MCF 10A (cell line): ENCODE measurements around the gene KIF27. TPM values are rescaled to one million over a fixed set of nuclear protein-coding genes. Genes with fewer than 3 reads are reported as not detected.

Experiments used
- BruUV-seq: library from RNA; stranded (reverse); fragments of 400-500 nt; replicated peaks from 2 replicates; lab custom pipeline; 2021; lab: Mats Ljungman, UMichigan
- CTCF ChIA-PET: fragments of 300-600 bp; sonication (Branson Sonifier 250); formaldehyde crosslinking; extraction: SDS; loops from one replicate; lab custom pipeline; 2021; ENCODE audit warnings: antibody characterized with exemption, inconsistent platforms; lab: Yijun Ruan, JAX
- POLR2A ChIA-PET: fragments of 300-600, 350-650 bp; sonication (Branson Sonifier 250); formaldehyde crosslinking; extraction: SDS; loops from one replicate; lab custom pipeline; 2020; ENCODE audit warnings: antibody characterized with exemption, inconsistent platforms; lab: Yijun Ruan, JAX
- DNase-seq: peaks from one replicate; pipeline ENCODE4 v3.0.0-alpha.2; 2018; ENCODE audit not compliant: unreplicated experiment
- H3K27ac Mint-ChIP-seq: one replicate; pipeline ENCODE4 v1.8.0; 2022; ENCODE audit warnings: mild to moderate bottlenecking, low read depth, mixed read lengths; ENCODE audit not compliant: unreplicated experiment
- H3K27me3 Mint-ChIP-seq: one replicate; pipeline ENCODE4 v1.8.0; 2022; ENCODE audit warnings: mixed read lengths; ENCODE audit not compliant: insufficient read depth, unreplicated experiment
- H3K36me3 Mint-ChIP-seq: one replicate; pipeline ENCODE4 v1.8.0; 2022; ENCODE audit warnings: mild to moderate bottlenecking, moderate library complexity, mixed read lengths; ENCODE audit not compliant: insufficient read depth, unreplicated experiment
- H3K4me1 Mint-ChIP-seq: one replicate; pipeline ENCODE4 v1.8.0; 2022; ENCODE audit warnings: mixed read lengths; ENCODE audit not compliant: insufficient read depth, unreplicated experiment
- H3K4me3 Mint-ChIP-seq: one replicate; pipeline ENCODE4 v1.8.0; 2022; ENCODE audit warnings: mild to moderate bottlenecking, moderate library complexity, mixed read lengths; ENCODE audit not compliant: unreplicated experiment
- H3K9me3 Mint-ChIP-seq: one replicate; pipeline ENCODE4 v1.8.0; 2022; ENCODE audit warnings: mixed read lengths; ENCODE audit not compliant: unreplicated experiment
- CTCF ChIP-seq: fragments of 200-600 bp; IDR thresholded peaks from one replicate; pipeline ENCODE4 v1.8.0; 2022; ENCODE audit warnings: antibody characterized with exemption, mild to moderate bottlenecking; ENCODE audit not compliant: unreplicated experiment
- intact Hi-C: fragments of 100-400 bp; cut with micrococcal nuclease; formaldehyde crosslinking; loops from 2 replicates; pipeline ENCODE4 v1.14.1; 2022
- total RNA-seq: library from RNA; stranded (reverse); gene quantifications from 2 replicates; pipeline ENCODE4 v1.2.3, GENCODE V29; 2022

The KIF27 gene
- total RNA-seq, 1 experiment from 2014 or later, result 10.0 TPM

DNA sequence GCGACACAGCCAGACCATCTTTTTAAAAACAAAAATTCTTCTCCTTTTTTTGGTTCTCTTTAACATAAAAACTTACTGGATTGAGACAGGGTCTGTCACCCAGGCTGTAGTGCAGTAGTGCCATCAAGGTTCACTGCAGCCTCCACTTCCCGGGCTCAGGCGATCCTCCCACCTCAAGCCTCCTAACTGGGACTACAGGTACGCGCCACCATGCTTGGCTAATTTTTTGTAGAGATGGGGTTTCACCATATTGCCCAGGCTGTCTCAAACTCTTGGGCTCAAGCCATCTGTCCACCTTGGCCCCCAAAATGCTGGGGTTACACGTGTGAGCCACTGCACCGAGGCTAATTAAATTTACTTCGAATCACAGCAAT is 45.0 kb upstream of the KIF27 start:
- intact Hi-C loops, result no loop called here
- H3K4me3 Mint-ChIP-seq, result no peak overlapping the region
- no TSS peak for BruUV-seq
- peaks cover 24% of the 10 kb centered on the region for H3K4me1 Mint-ChIP-seq
- no peak overlapping the region for H3K27ac Mint-ChIP-seq
- ChIA-PET POLR2A (interaction anchor here (1.0 to 7.4 kb wide), 3 partner anchors 12 to 17 kb away, joined by 6 to 104 read pairs (median 7); partner anchors contain the start of genes HNRNPK and RMI1), CTCF (no interaction called here)
- H3K9me3 Mint-ChIP-seq, result no peaks in the 10 kb centered on the region
- no peaks in the 10 kb centered on the region for H3K27me3 Mint-ChIP-seq
- no peak for DNase-seq
- H3K36me3 Mint-ChIP-seq, result peaks cover 73% of the 10 kb centered on the region
- no peak for TF ChIP-seq CTCF

DNA sequence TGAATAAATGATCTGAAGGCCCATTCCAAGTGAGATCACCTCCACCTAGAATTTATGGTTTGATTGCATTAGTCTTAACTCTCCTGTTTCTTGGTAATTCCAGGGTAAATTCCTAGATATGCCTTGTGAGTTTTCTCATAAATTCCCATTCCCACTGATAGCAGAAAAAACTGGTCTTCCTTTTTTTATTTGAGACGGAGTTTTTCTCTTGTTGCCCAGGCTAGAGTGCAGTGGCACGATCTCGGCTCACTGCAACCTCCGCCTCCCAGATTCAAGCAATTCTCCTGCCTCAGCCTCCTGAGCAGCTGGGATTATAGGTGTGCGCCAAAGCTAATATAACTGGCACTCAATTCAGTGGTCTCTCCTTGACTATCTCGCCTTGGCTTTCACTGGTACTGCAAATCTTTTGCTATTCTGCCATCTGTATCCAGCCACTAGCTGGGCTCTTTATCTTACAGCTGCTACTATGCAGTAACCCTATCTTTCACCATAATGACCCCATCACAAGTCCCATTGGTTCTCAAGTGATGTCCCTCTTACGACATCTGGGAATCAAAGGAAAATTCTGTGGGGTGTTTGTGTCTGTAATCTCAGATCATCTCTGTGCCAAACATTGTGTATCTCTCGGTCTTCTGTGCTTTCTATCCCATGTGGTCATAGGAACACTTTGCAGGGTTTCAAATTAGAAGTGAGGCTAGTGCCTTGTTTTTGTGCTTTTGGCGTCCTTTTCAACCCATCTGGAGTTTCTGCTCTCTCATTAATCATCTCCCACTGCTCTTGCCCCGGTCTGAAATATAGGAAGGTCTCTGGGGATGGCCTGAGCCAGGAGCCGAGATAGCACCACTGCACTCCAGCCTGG is 44.3 kb upstream of the KIF27 start:
- H3K36me3 Mint-ChIP-seq, result peaks cover 67% of the 10 kb centered on the region
- intact Hi-C loops, result no loop called here
- ChIA-PET POLR2A (interaction anchor here (0.7 to 7.4 kb wide), 4 partner anchors 13 to 172 kb away, joined by 3 to 104 read pairs (median 14); partner anchors contain the start of genes HNRNPK and RMI1), CTCF (interaction anchor here (0.5 kb wide), 1 partner anchor 33 kb away, joined by 4 read pairs; no protein-coding TSS in a partner anchor)
- peak; percentile 34 for DNase-seq
- no peaks in the 10 kb centered on the region for H3K9me3 Mint-ChIP-seq
- TF ChIP-seq CTCF, result no peak
- H3K4me3 Mint-ChIP-seq, result no peak overlapping the region
- H3K27ac Mint-ChIP-seq, result no peak overlapping the region
- BruUV-seq, result no TSS peak
- no peaks in the 10 kb centered on the region for H3K27me3 Mint-ChIP-seq
- H3K4me1 Mint-ChIP-seq, result peaks cover 24% of the 10 kb centered on the region

DNA sequence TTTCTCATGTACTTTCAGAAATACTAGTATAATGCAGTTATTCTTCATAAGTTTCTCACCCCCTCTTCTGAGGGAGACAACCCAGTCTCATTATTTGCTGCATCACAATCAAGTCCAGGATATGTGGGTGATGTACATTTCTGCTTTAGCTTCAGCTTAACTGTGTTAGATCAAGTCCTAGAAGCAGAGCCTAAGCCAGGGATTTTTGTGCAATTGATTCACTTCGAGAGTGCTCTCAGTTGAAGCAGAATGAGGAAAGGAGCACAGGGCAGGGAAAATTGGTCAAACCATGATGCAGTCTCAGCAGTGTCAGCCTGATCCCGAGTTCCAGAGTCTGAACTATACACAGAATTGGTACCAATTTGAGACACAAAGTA is 43.7 kb upstream of the KIF27 start:
- H3K27me3 Mint-ChIP-seq, result no peaks in the 10 kb centered on the region
- CTCF ChIA-PET, result interaction anchor here (0.5 to 1.1 kb wide), 2 partner anchors 15 to 32 kb away, joined by 4 to 5 read pairs; partner anchors contain the start of gene HNRNPK
- intact Hi-C loops, result no loop called here
- H3K9me3 Mint-ChIP-seq, result no peaks in the 10 kb centered on the region
- POLR2A ChIA-PET, result interaction anchor here (1.1 to 7.4 kb wide), 4 partner anchors 8 to 173 kb away, joined by 3 to 104 read pairs (median 17); partner anchors contain the start of genes HNRNPK and RMI1
- BruUV-seq, result no TSS peak
- H3K27ac Mint-ChIP-seq, result no peak overlapping the region
- DNase-seq, result no peak
- no peak overlapping the region for H3K4me3 Mint-ChIP-seq
- H3K36me3 Mint-ChIP-seq, result peaks cover 61% of the 10 kb centered on the region
- no peak for TF ChIP-seq CTCF
- H3K4me1 Mint-ChIP-seq, result peaks cover 24% of the 10 kb centered on the region

DNA sequence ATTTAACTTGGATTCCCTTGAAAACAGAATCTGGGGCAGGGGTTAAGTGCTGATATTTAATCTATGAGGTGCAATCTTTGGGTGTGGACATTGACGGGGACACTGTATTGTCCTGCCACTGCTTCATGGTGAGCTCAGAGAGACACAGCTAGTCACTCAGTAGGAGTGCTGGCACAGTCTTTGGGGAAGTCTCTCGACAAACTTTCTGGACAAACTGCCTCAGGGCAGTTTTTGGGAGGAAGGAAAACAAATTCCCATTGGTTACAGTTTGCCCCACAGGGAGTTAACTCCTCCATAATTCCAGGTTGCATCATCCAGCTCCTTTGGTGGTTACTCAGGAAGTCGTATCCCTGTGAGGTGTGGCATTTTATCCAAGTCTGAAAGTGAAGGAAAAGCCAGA is 40.9 kb upstream of the KIF27 start:
- no peak for TF ChIP-seq CTCF
- Mint-ChIP-seq H3K4me3 (no peak overlapping the region), H3K36me3 (peaks cover 33% of the 10 kb centered on the region), H3K27ac (peak overlapping the region; percentile 66), H3K4me1 (peaks cover 19% of the 10 kb centered on the region), H3K9me3 (no peaks in the 10 kb centered on the region), H3K27me3 (no peaks in the 10 kb centered on the region)
- peak; percentile 98 for DNase-seq
- BruUV-seq, result no TSS peak
- ChIA-PET CTCF (interaction anchor here (0.6 to 1.2 kb wide), 5 partner anchors 10 to 310 kb away, joined by 3 to 5 read pairs (median 4); no protein-coding TSS in a partner anchor), POLR2A (interaction anchor here (0.8 to 7.4 kb wide), 11 partner anchors 16 to 316 kb away, joined by 3 to 104 read pairs (median 7); partner anchors contain the start of genes HNRNPK, KIF27 and RMI1)
- intact Hi-C loops, result no loop called here
